T-helper 22 cell (primary cell): ENCODE results near the gene HAO2.

Experiments used
- DNase-seq: peaks from one replicate; pipeline ENCODE4 v3.0.0-alpha.2; 2020; ENCODE audit warnings: low read depth

The HAO2 gene

DNA sequence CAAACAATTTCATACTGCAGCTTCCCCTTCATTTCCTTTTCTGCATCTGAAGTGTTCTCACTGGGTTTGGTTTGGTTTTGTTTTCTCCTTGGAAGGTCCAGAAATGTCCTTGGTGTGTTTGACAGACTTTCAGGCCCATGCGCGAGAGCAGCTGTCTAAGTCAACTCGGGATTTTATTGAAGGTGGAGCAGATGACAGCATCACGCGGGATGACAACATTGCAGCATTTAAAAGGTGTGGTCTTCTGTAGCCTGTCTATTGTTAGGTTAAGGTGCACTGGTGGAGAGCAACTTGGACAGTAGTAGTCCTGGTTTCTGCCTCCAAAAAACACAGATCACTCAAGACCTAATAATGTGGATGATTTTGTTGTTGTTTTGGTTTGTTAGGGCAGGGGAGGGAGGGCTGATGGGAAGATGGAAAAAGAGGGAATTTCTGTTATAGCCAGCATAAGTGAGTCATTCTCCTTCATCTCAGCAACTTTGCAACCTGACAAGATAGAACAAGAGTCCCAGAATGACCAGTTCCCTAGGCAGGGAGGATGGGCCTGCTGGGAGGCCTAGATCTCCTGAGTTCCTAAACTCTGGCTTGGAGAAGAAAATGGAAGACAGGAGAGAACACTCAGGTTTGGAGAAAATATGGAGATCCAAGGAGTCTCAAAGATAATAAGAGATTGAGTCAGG, 12.5 kb downstream of the HAO2 start:
- DNase-seq = no peak

GRCh38 chr1:119384591-119384990, 16.0 kb downstream of the HAO2 start:
- DNase-seq = no peak

GRCh38 chr1:119385650-119386049, 17.1 kb downstream of the HAO2 start:
- no peak for DNase-seq

DNA sequence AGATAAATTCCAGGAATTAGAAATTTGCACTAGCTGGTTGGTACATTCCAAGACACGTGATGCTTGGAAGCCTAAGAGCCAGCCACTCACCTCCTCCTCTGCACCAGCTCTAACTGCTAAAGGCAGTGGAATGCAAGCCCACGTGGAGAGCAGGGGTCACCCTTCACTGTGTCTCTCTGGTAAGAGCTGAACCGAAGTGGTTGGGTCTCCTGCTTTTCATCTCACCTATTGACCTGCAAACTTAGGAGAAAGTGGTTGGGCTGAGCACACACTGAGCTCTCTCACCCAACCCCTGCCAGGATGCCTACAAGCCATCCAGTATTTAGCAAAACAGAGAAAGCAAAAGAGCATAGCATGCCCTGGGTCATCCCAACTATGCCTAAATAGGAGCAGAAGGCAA, 19.3 kb downstream of the HAO2 start:
- no peak for DNase-seq

GRCh38 chr1:119388450-119388849, 19.9 kb downstream of the HAO2 start:
- DNase-seq = no peak

DNA sequence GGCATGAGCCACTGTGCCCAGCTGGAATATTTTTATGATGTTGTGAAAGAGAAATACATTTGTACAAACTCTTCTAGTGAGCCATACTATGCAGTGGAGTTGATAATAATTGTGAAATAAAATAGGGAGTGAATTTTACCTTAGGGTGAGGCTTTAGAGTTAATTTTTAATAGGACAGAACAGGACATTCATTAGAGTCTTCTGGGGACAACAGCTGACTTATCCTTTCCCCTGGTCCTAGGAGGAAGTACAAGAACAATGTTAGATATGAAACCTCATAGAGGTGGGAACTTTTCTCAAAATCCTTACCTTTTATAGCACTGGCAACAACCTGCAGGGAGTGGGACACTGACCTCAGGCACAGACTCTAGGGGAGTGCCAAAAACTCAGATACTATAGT, 21.9 kb downstream of the HAO2 start:
- DNase-seq = no peak

GRCh38 chr1:119391749-119392148, 23.2 kb downstream of the HAO2 start:
- no peak for DNase-seq

- no peak for DNase-seq
These were observed 25.5 kb downstream of the HAO2 start for GRCh38 chr1:119394085-119394484.

DNA sequence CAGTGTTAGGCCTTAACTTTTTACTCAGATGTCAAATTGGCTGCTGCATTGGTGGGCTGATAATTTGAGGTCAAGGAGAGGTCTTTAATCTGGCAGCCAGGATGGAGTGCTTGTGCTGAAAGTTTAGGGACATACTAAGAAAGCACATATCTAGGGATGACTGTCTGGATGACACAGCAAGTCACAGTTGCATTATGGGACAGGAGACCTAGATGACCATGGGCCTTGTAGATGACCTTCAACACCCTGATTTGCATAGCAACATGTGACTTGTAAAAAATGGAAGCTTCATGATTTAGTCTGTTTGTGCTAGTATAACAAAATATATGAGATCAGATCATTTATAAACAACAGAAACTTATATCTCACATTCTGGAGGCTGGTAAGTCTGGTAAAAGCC, 28.4 kb downstream of the HAO2 start:
- DNase-seq = no peak

- DNase-seq = no peak
These were observed 29.4 kb downstream of the HAO2 start for GRCh38 chr1:119397986-119398385.

DNA sequence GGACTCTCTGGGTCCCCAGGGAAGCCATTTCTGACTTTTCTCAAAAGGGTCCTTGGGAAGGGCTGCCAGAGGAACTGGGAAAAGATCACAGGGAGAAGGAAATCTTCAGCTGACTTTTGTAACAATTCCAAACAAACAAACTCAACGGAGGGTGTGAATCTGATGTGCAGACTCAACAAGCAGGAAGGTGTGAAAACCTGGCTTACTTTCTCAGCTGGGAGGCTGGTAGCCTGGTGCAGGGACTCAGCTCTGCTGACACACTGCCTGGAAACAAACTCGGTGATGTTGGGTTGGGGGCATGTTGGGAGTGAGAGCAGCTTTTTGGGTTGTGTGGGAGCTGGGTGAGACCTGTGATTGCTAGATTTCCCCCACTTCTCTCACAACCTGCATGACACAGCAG, 36.2 kb downstream of the HAO2 start:
- no peak for DNase-seq

GRCh38 chr1:119409731-119410130, 41.1 kb downstream of the HAO2 start:
- no peak for DNase-seq

GRCh38 chr1:119410961-119411360, 42.4 kb downstream of the HAO2 start:
- DNase-seq = no peak

DNA sequence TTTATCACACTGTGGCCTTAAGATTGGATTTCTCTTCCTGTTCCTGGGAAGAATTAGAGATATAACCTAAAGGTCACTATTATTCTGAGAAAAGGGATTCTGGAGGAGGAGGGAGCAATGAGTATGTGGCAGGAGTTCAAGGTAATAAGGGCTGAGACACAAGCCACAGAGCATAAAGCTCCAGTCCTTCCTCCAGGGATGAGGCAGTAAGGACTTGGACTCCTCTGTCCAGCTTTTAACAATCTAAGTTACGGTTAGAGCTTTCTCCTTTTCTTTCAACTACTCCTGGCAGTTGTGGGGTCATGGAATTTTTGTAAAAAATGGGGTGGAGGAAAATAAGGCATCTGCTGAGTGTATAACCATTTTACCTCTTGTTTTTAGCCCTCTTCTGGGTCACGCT, 46.4 kb downstream of the HAO2 start, which contains the start of gene HSD3B2:
Gene HSD3B2 (plus strand): TSS at position 201 of the 400 bp plus-strand sequence. CDS start 270 bp downstream, outside the sequence.
- no peak for DNase-seq

DNA sequence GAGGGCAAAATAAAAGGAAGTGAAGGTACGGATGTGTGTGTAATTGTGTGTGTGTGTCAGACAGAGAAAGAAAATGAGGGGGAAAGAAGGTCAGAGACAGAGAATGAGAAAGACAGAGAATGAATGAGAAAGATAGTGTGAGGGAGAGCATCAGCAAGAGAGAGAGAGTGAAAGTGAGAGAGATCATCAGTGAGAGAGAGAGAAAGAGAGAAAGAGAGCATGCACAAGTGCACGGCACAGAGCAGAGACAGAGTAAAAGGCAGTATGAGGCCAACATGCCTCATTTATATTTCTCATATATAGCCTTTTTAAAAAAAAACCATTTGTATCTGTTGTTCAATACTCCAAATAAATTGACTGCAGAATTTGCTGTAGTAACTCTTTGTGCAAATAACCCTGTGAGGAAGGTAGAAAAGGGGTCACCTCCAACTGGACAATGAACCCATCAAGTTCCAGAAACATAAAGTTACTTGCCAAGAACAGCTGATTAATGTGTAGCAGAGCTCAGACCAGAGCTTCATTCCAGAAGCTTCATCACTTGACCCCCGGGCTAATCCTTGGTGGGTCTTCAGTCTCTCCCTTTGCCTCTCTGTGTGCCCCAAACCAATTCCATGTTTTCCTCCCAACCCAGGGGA, 47.5 kb downstream of the HAO2 start:
- no peak for DNase-seq

- no peak for DNase-seq
These were observed 50.5 kb downstream of the HAO2 start for GRCh38 chr1:119419109-119419508.

DNA sequence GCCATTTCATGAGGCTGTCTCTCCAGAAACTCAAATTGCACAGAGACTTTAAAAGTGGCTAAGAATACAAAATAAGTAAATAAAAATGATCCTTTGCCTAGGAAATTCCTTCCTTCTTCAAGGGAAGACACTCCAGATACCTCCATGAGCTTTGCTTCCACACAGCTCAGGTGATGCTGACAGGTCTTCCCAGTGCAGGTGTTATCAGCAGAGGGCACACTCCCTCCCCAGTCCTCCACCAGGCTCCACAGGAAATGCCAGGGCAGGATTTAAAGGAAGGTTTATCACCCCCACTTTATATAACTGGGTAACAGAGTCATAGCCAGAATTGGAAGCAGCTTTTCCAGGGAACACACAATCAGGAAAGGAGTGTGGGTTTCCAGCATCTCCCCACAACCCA, 52.1 kb downstream of the HAO2 start:
- no peak for DNase-seq

- no peak for DNase-seq
These were observed 54.0 kb downstream of the HAO2 start for GRCh38 chr1:119422631-119423030.

GRCh38 chr1:119428991-119429390, 60.4 kb downstream of the HAO2 start:
- no peak for DNase-seq

GRCh38 chr1:119429687-119430086, 61.1 kb downstream of the HAO2 start:
- no peak for DNase-seq

DNA sequence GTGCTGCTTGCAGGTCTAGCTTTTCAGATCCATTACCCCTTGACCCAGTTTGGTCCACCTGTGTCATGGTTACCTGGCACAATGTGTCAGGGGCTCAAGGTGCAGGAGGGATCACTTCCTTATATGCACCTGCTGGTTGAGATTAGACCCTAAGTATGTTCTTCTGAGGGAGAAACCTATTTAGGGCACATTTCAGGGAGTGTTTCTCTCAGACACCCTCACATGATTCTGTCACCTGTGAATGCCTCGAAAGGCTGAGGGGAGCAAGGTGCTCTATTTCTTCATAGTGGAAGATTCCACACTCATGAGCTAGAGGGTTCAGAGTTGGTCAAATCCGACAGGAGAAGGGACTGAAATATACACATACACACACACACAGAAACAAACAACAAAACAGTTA, 61.9 kb downstream of the HAO2 start:
- DNase-seq = no peak

- DNase-seq = no peak
These were observed 63.3 kb downstream of the HAO2 start for GRCh38 chr1:119431836-119432235.

DNA sequence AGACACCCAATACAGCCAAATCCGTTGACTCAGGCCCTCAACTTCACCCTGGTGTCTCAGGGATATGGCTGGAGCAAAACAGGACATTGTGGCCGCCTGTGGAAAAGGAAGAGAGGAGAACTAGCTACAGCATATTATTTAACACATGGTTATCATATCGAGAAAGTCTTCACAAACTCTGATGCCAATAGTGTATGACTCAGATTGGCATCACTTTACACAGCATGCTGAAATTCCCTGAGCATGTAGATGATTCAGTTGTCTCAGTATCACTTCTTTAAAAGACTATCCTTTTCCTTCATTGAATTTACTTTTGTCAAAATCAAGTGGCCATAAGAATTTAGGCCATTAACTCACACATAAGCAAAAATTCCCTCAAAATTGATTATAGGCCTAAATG, 66.5 kb downstream of the HAO2 start:
- no peak for DNase-seq

DNA sequence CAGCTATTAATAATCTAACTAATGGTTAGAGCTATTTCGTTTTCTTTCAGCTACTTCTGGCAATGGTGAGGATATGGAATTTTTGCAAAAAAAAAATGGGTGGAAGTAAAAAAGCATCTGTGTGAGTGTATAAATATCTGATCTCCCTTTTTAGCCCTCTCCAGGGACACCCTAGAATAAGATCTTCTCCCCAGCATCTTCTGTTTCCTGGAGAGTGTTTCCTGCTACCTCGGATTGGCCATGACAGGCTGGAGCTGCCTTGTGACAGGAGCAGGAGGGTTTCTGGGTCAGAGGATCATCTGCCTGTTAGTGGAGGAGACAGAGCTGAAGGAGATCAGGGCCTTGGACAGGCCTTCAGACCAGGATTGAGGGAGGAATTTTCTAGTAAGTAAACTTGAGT, 70.2 kb downstream of the HAO2 start:
- no peak for DNase-seq
